Measurements from ENCODE around the gene SORCS2. TPM values are rescaled to one million over a fixed set of nuclear protein-coding genes. Genes with fewer than 3 reads are reported as not detected.

The SORCS2 gene
- total RNA-seq, 1 experiment from 2014 or later = 0.15 TPM

GRCh38 chr4:7171191-7171900 lies 21.0 kb upstream of the SORCS2 start:
- ChIA-PET POLR2A (no interaction called here), CTCF (no interaction called here)
- no TSS peak for BruUV-seq (replicated peaks)
- Histone ChIP-seq H3K36me3 (ENCODE audit: control insufficient read depth, insufficient read depth, low read length) (no peaks in the 10 kb centered on the region), H3K4me3 (ENCODE audit: low read depth in 2 of 2, low read length in 2 of 2) (no peak overlapping the region), H3K27ac (ENCODE audit: low read length) (no peak overlapping the region), H3K4me1 (ENCODE audit: control insufficient read depth, insufficient read depth, low read length) (no peaks in the 10 kb centered on the region), H3K9me3 (ENCODE audit: control insufficient read depth, insufficient read depth, low read depth, low read length) (no peaks in the 10 kb centered on the region), H3K27me3 (ENCODE audit: control insufficient read depth, insufficient read depth, low read length) (no peaks in the 10 kb centered on the region)
- DNase-seq (ENCODE audit: low read depth, low spot score) (no peak), ATAC-seq (no peak)
- intact Hi-C loops (cut with micrococcal nuclease; ENCODE audit: unreplicated experiment) (no loop called here), in situ Hi-C loops (cut with HindIII; ENCODE audit: low pct_unique_long_range_greater_than_20kb, low sequenced_read_pairs) (no loop called here)
- TF ChIP-seq POLR2AphosphoS5 (IDR thresholded peaks at IDR 0.05; ENCODE audit: low read depth, low read length) = no peak
- no peak for TF ChIP-seq TCF7L2 (IDR thresholded peaks at IDR 0.05; ENCODE audit: low read depth, low read length)
- TF ChIP-seq CTCF (IDR thresholded peaks at IDR 0.05) = no peak
- TF ChIP-seq SIN3A (IDR thresholded peaks at IDR 0.05; ENCODE audit: borderline replicate concordance, insufficient read depth, low read depth, low read length) = no peak
- TF ChIP-seq REST (IDR thresholded peaks at IDR 0.05; ENCODE audit: insufficient read depth in 1 of 2, low read depth in 2 of 2, low read length in 1 of 2) = no peak

GRCh38 chr4:7172508-7172907 lies 19.8 kb upstream of the SORCS2 start:
- Histone ChIP-seq H3K27ac (ENCODE audit: low read length) (no peak overlapping the region), H3K4me1 (ENCODE audit: control insufficient read depth, insufficient read depth, low read length) (no peaks in the 10 kb centered on the region), H3K9me3 (ENCODE audit: control insufficient read depth, insufficient read depth, low read depth, low read length) (no peaks in the 10 kb centered on the region), H3K36me3 (ENCODE audit: control insufficient read depth, insufficient read depth, low read length) (no peaks in the 10 kb centered on the region), H3K27me3 (ENCODE audit: control insufficient read depth, insufficient read depth, low read length) (no peaks in the 10 kb centered on the region), H3K4me3 (ENCODE audit: low read depth in 2 of 2, low read length in 2 of 2) (no peak overlapping the region)
- intact Hi-C loops (cut with micrococcal nuclease; ENCODE audit: unreplicated experiment) (no loop called here), in situ Hi-C loops (cut with HindIII; ENCODE audit: low pct_unique_long_range_greater_than_20kb, low sequenced_read_pairs) (no loop called here)
- no peak for ATAC-seq
- DNase-seq (ENCODE audit: low read depth, low spot score) = no peak
- no TSS peak for BruUV-seq (replicated peaks)
- TF ChIP-seq REST (IDR thresholded peaks at IDR 0.05; ENCODE audit: insufficient read depth in 1 of 2, low read depth in 2 of 2, low read length in 1 of 2) (no peak), TCF7L2 (IDR thresholded peaks at IDR 0.05; ENCODE audit: low read depth, low read length) (no peak), POLR2AphosphoS5 (IDR thresholded peaks at IDR 0.05; ENCODE audit: low read depth, low read length) (no peak), CTCF (IDR thresholded peaks at IDR 0.05) (no peak), SIN3A (IDR thresholded peaks at IDR 0.05; ENCODE audit: borderline replicate concordance, insufficient read depth, low read depth, low read length) (no peak)
- ChIA-PET CTCF (no interaction called here), POLR2A (no interaction called here)

Measured in Panc1 (cell line).